OCI-LY7 (cell line): Measurements from ENCODE around the gene EHD3. TPM values are rescaled to one million over a fixed set of nuclear protein-coding genes. Genes with fewer than 3 reads are reported as not detected.

Experiments
- BruUV-seq: library from RNA; stranded (reverse); fragments of 400-500 nt; replicated peaks from 2 replicates; lab custom pipeline; 2021; lab: Mats Ljungman, UMichigan
- CTCF ChIA-PET: fragments of 300-600 bp; sonication (Branson Sonifier 250); formaldehyde crosslinking; loops from one replicate; lab custom pipeline; 2022; ENCODE audit warnings: antibody characterized with exemption; ENCODE audit not compliant: unreplicated experiment; lab: Charles Lee
- POLR2A ChIA-PET: fragments of 300-600 bp; sonication (Branson Sonifier 250); formaldehyde crosslinking; loops from one replicate; lab custom pipeline; 2022; ENCODE audit warnings: antibody characterized with exemption; lab: Charles Lee
- DNase-seq: peaks from one replicate; pipeline ENCODE4 v3.0.0-alpha.2; 2015; ENCODE audit warnings: low spot score
- H2AFZ ChIP-seq: fragments of 200-600 bp; sonication (generic), shearing (Covaris generic); 2 replicates; pipeline ENCODE4 v1.6.1; 2014; ENCODE audit warnings: mild to moderate bottlenecking, antibody characterized with exemption, low read length, moderate library complexity
- H3K27ac ChIP-seq: fragments of 200-600 bp; sonication (generic); 2 replicates; pipeline ENCODE4 v1.5.1; 2014; ENCODE audit warnings: mixed run types, low read depth, mild to moderate bottlenecking, moderate library complexity, low read length, inconsistent platforms; ENCODE audit not compliant: poor library complexity, severe bottlenecking
- H3K36me3 ChIP-seq: fragments of 200-600 bp; sonication (generic); 2 replicates; pipeline ENCODE4 v1.6.1; 2014; ENCODE audit warnings: mild to moderate bottlenecking, antibody characterized with exemption, low read length, moderate library complexity, mixed read lengths; ENCODE audit not compliant: insufficient read depth
- H3K4me1 ChIP-seq: fragments of 200-600 bp; sonication (generic); 2 replicates; pipeline ENCODE4 v1.5.1; 2014; ENCODE audit warnings: mild to moderate bottlenecking, low read length; ENCODE audit not compliant: insufficient read depth, poor library complexity, severe bottlenecking
- H3K4me2 ChIP-seq: fragments of 200-600 bp; sonication (generic); 2 replicates; pipeline ENCODE4 v1.6.1; 2014; ENCODE audit warnings: mild to moderate bottlenecking, low read length
- H3K4me3 ChIP-seq: fragments of 200-600 bp; sonication (generic); 2 replicates; pipeline ENCODE4 v1.5.1; 2014; ENCODE audit warnings: mild to moderate bottlenecking, low read depth, low read length; ENCODE audit not compliant: poor library complexity, severe bottlenecking
- H3K79me2 ChIP-seq: fragments of 200-600 bp; sonication (generic); 2 replicates; pipeline ENCODE4 v1.6.1; 2016; ENCODE audit warnings: low read depth, mild to moderate bottlenecking, low read length, moderate library complexity, mixed read lengths; ENCODE audit not compliant: insufficient read depth
- H3K9me2 ChIP-seq: fragments of 200-600 bp; sonication (generic); 2 replicates; pipeline ENCODE4 v1.6.1; 2016; ENCODE audit warnings: mild to moderate bottlenecking, low read length, mixed read lengths; ENCODE audit not compliant: insufficient read depth
- H3K9me3 ChIP-seq: fragments of 200-600 bp; sonication (generic); 2 replicates; pipeline ENCODE4 v1.6.1; 2014; ENCODE audit warnings: mild to moderate bottlenecking, mixed run types, low read length, mixed read lengths
- H4K20me1 ChIP-seq: fragments of 200-600 bp; sonication (generic); 2 replicates; pipeline ENCODE4 v1.6.1; 2014; ENCODE audit warnings: mild to moderate bottlenecking, antibody characterized with exemption, low read length, moderate library complexity, mixed read lengths; ENCODE audit not compliant: insufficient read depth
- CTCF ChIP-seq: fragments of 200-600 bp; sonication (generic); conservative IDR thresholded peaks from 2 replicates; pipeline ENCODE4 v1.5.1; 2014; ENCODE audit warnings: mild to moderate bottlenecking, antibody characterized with exemption, low read length, moderate library complexity, mixed read lengths
- EZH2phosphoT487 ChIP-seq: fragments of 200-600 bp; sonication (generic); IDR thresholded peaks from 2 replicates; pipeline ENCODE4 v1.6.1; 2018; ENCODE audit warnings: low read depth, borderline replicate concordance, mild to moderate bottlenecking, mixed run types, antibody characterized with exemption, low read length, moderate library complexity, mixed read lengths
- intact Hi-C: fragments of 100-400 bp; cut with micrococcal nuclease; formaldehyde crosslinking; loops from one replicate; pipeline ENCODE4 v1.10.0; 2022; ENCODE audit not compliant: unreplicated experiment
- total RNA-seq, 2 experiments: library from RNA; depleted of rRNA in 1 of 2; stranded (reverse); fragments of >200 nt in 1 of 2; shearing (Covaris generic) in 1 of 2; gene quantifications; 2 replicates each; pipeline ENCODE4 v1.2.3, GENCODE V29; 2014 to 2022

Gene EHD3
- total RNA-seq, 2 experiments from 2014 or later, result 0.73 to 3.4 TPM

GRCh38 chr2:31239593-31240177 is 5.7 kb downstream of the EHD3 start:
- Histone ChIP-seq H3K4me3 (no peak overlapping the region), H3K4me1 (peaks cover 36% of the 10 kb centered on the region), H3K27ac (no peak overlapping the region), H3K79me2 (no peaks in the 10 kb centered on the region), H3K9me3 (no peaks in the 10 kb centered on the region), H3K4me2 (no peak overlapping the region), H4K20me1 (no peaks in the 10 kb centered on the region), H3K36me3 (peaks cover 6% of the 10 kb centered on the region), H2AFZ (no peak overlapping the region), H3K9me2 (no peaks in the 10 kb centered on the region)
- CTCF ChIA-PET, result no interaction called here
- POLR2A ChIA-PET, result interaction anchor here (0.7 kb wide), 1 partner anchor 15 kb away, joined by 3 read pairs; no protein-coding TSS in a partner anchor
- intact Hi-C loops, result no loop called here
- TF ChIP-seq CTCF (no peak), EZH2phosphoT487 (no peak)
- no TSS peak for BruUV-seq
- no peak for DNase-seq

GRCh38 chr2:31240381-31241365 is 6.7 kb downstream of the EHD3 start:
- BruUV-seq, result no TSS peak
- Histone ChIP-seq H3K4me1 (peaks cover 28% of the 10 kb centered on the region), H3K9me2 (no peaks in the 10 kb centered on the region), H4K20me1 (no peaks in the 10 kb centered on the region), H3K36me3 (peaks cover 11% of the 10 kb centered on the region), H3K27ac (no peak overlapping the region), H2AFZ (no peak overlapping the region), H3K4me2 (no peak overlapping the region), H3K79me2 (no peaks in the 10 kb centered on the region), H3K4me3 (no peak overlapping the region), H3K9me3 (no peaks in the 10 kb centered on the region)
- DNase-seq, result no peak
- CTCF ChIA-PET, result no interaction called here
- POLR2A ChIA-PET, result interaction anchor here (0.7 to 1.5 kb wide), 2 partner anchors 14 to 15 kb away, joined by 3 to 6 read pairs; no protein-coding TSS in a partner anchor
- intact Hi-C loops, result no loop called here
- TF ChIP-seq EZH2phosphoT487 (no peak), CTCF (no peak)
